H9 (cell line): Measurements from ENCODE around the gene PNPLA8. TPM values are rescaled to one million over a fixed set of nuclear protein-coding genes. Genes with fewer than 3 reads are reported as not detected.

Source experiments
- DNase-seq: peaks from one replicate; pipeline ENCODE4 v3.0.0-alpha.2; 2017
- H2AFZ ChIP-seq: one replicate; pipeline ENCODE4 v1.6.1; 2013; ENCODE audit warnings: mild to moderate bottlenecking, low read length, control low read depth, moderate library complexity
- H2AK5ac ChIP-seq: 2 replicates; pipeline ENCODE4 v1.6.1; 2013; ENCODE audit warnings: low read length, control low read depth, mixed read lengths; ENCODE audit not compliant: insufficient read length
- H2BK120ac ChIP-seq: one replicate; pipeline ENCODE4 v1.6.1; 2013; ENCODE audit warnings: low read depth, mild to moderate bottlenecking, low read length, control low read depth, inconsistent platforms; ENCODE audit not compliant: poor library complexity, severe bottlenecking
- H2BK12ac ChIP-seq: 2 replicates; pipeline ENCODE4 v1.6.1; 2013; ENCODE audit warnings: low read length, control low read depth, mixed read lengths, low read depth; ENCODE audit not compliant: insufficient read length
- H2BK15ac ChIP-seq: 2 replicates; pipeline ENCODE4 v1.6.1; 2013; ENCODE audit warnings: low read depth, low read length, control low read depth
- H2BK20ac ChIP-seq: one replicate; pipeline ENCODE4 v1.6.1; 2013; ENCODE audit warnings: low read depth, mild to moderate bottlenecking, low read length, control low read depth, inconsistent platforms; ENCODE audit not compliant: poor library complexity, severe bottlenecking
- H2BK5ac ChIP-seq: 2 replicates; pipeline ENCODE4 v1.6.1; 2013; ENCODE audit warnings: low read length, control low read depth, mixed read lengths; ENCODE audit not compliant: insufficient read length
- H3K14ac ChIP-seq: 2 replicates; pipeline ENCODE4 v1.6.1; 2013; ENCODE audit warnings: low read length, control low read depth; ENCODE audit not compliant: insufficient read depth
- H3K18ac ChIP-seq: 2 replicates; pipeline ENCODE4 v1.6.1; 2013; ENCODE audit warnings: low read depth, mild to moderate bottlenecking, mixed read lengths, low read length, control low read depth; ENCODE audit not compliant: insufficient read length
- H3K23ac ChIP-seq: 2 replicates; pipeline ENCODE4 v1.6.1; 2013; ENCODE audit warnings: low read length, control low read depth, mixed read lengths, low read depth; ENCODE audit not compliant: insufficient read length
- H3K23me2 ChIP-seq: 2 replicates; pipeline ENCODE4 v1.6.1; 2013; ENCODE audit warnings: low read depth, mild to moderate bottlenecking, mixed read lengths, low read length, control low read depth; ENCODE audit not compliant: insufficient read length, poor library complexity, severe bottlenecking
- H3K27ac ChIP-seq: 2 replicates; pipeline ENCODE4 v1.5.1; 2013; ENCODE audit warnings: low read length, control low read depth, mixed read lengths, low read depth; ENCODE audit not compliant: insufficient read length
- H3K27me3 ChIP-seq: 2 replicates; pipeline ENCODE4 v1.6.1; 2013; ENCODE audit warnings: low read length, control low read depth, inconsistent platforms; ENCODE audit not compliant: insufficient read depth
- H3K4ac ChIP-seq: 2 replicates; pipeline ENCODE4 v1.6.1; 2013; ENCODE audit warnings: low read depth, mild to moderate bottlenecking, control low read depth, inconsistent platforms, low read length, moderate library complexity
- H3K4me1 ChIP-seq: 2 replicates; pipeline ENCODE4 v1.6.1; 2013; ENCODE audit warnings: low read length, control low read depth, inconsistent platforms; ENCODE audit not compliant: insufficient read depth
- H3K4me2 ChIP-seq: 2 replicates; pipeline ENCODE4 v1.6.1; 2013; ENCODE audit warnings: low read length, control low read depth, mixed read lengths; ENCODE audit not compliant: insufficient read length, insufficient read depth
- H3K56ac ChIP-seq: 2 replicates; pipeline ENCODE4 v1.6.1; 2013; ENCODE audit warnings: low read depth, mild to moderate bottlenecking, mixed read lengths, low read length, control low read depth; ENCODE audit not compliant: insufficient read length
- H3K79me1 ChIP-seq: 2 replicates; pipeline ENCODE4 v1.6.1; 2013; ENCODE audit warnings: low read depth, mild to moderate bottlenecking, moderate library complexity, low read length, control low read depth, inconsistent platforms; ENCODE audit not compliant: insufficient read depth, poor library complexity, severe bottlenecking
- H3K79me2 ChIP-seq: 2 replicates; pipeline ENCODE4 v1.6.1; 2013; ENCODE audit warnings: low read length, control low read depth, inconsistent platforms; ENCODE audit not compliant: insufficient read depth
- H3K9ac ChIP-seq: 2 replicates; pipeline ENCODE4 v1.6.1; 2013; ENCODE audit warnings: low read length, control low read depth, mixed read lengths; ENCODE audit not compliant: insufficient read length; ENCODE audit errors: extremely low read depth
- H3K9me3 ChIP-seq: one replicate; pipeline ENCODE4 v1.6.1; 2013; ENCODE audit warnings: low read depth, low read length, inconsistent platforms; ENCODE audit not compliant: control insufficient read depth
- H3T11ph ChIP-seq: one replicate; pipeline ENCODE4 v1.6.1; 2013; ENCODE audit warnings: mild to moderate bottlenecking, low read length, control low read depth, inconsistent platforms
- H4K20me1 ChIP-seq: one replicate; pipeline ENCODE4 v1.6.1; 2013; ENCODE audit not compliant: control insufficient read depth, insufficient read length, insufficient read depth
- H4K5ac ChIP-seq: 2 replicates; pipeline ENCODE4 v1.6.1; 2013; ENCODE audit warnings: low read depth, mild to moderate bottlenecking, mixed read lengths, low read length, control low read depth; ENCODE audit not compliant: insufficient read length
- H4K8ac ChIP-seq: replicated peaks from 2 replicates; pipeline ENCODE4 v1.6.1; 2013; ENCODE audit warnings: low read length, control low read depth, mixed read lengths, low read depth; ENCODE audit not compliant: insufficient read length
- H4K91ac ChIP-seq: 2 replicates; pipeline ENCODE4 v1.6.1; 2013; ENCODE audit warnings: low read depth, mild to moderate bottlenecking, moderate library complexity, mixed read lengths, low read length, control low read depth; ENCODE audit not compliant: insufficient read length
- H3K27ac Mint-ChIP-seq, 3 experiments: 2 replicates in 2 of 3; 3 replicates in 1 of 3; pipeline ENCODE4 v1.8.0; 2020 to 2021; ENCODE audit warnings: mixed read lengths in 3 of 3, mild to moderate bottlenecking in 1 of 3, moderate library complexity in 1 of 3
- H3K27me3 Mint-ChIP-seq: 2 replicates; pipeline ENCODE4 v1.8.0; 2021; ENCODE audit warnings: low read depth, mild to moderate bottlenecking, moderate library complexity, mixed read lengths
- H3K36me3 Mint-ChIP-seq, 3 experiments: 2 replicates in 2 of 3; 3 replicates in 1 of 3; pipeline ENCODE4 v1.8.0; 2020 to 2021; ENCODE audit warnings: low read depth in 3 of 3, mixed read lengths in 3 of 3; ENCODE audit not compliant: insufficient read depth in 1 of 3
- H3K4me1 Mint-ChIP-seq, 2 experiments: 2 replicates each; pipeline ENCODE4 v1.8.0; 2020; ENCODE audit warnings: mixed read lengths in 2 of 2
- H3K4me3 Mint-ChIP-seq, 2 experiments: 2 replicates in 1 of 2; 3 replicates in 1 of 2; pipeline ENCODE4 v1.8.0; 2020 to 2021; ENCODE audit warnings: mild to moderate bottlenecking in 2 of 2, mixed read lengths in 2 of 2, moderate library complexity in 1 of 2
- H3K9me3 Mint-ChIP-seq, 2 experiments: 2 replicates in 1 of 2; 3 replicates in 1 of 2; pipeline ENCODE4 v1.8.0; 2020; ENCODE audit warnings: mild to moderate bottlenecking in 2 of 2, mixed read lengths in 2 of 2, moderate library complexity in 1 of 2
- CTCF ChIP-seq: fragments of 200-600 bp; sonication (generic); conservative IDR thresholded peaks from 3 replicates; pipeline ENCODE4 v1.8.0; 2021; ENCODE audit warnings: antibody characterized with exemption, mild to moderate bottlenecking
- WGBS: extraction: QIAGEN DNeasy Blood & Tissue Kit; methylation state at CpG from one replicate; pipeline ENCODE4 v1.1.7; 2013; ENCODE audit warnings: missing lambda C conversion rate, low lambda C conversion rate, mixed read lengths; ENCODE audit not compliant: insufficient read length; ENCODE audit errors: extremely low coverage; 5-methylcytosine and 5-hydroxymethylcytosine counted together
- total RNA-seq: library from RNA; stranded (reverse); gene quantifications from 2 replicates; pipeline ENCODE4 v1.2.1, GENCODE V29; 2021

Gene PNPLA8
- total RNA-seq, 1 experiment from 2014 or later = 11.7 TPM

- H3K4me3 Mint-ChIP-seq = no peak overlapping the region
- WGBS = no CpG with 5 or more reads among the region's 1 CpG
- H2AFZ ChIP-seq = no peak overlapping the region
- H3K23me2 ChIP-seq = no peaks in the 10 kb centered on the region
- no peaks in the 10 kb centered on the region for H3K27me3 ChIP-seq
- no peak overlapping the region for H3K56ac ChIP-seq
- H3K23ac ChIP-seq = no peak overlapping the region
- no peak overlapping the region for H4K5ac ChIP-seq
- no peak overlapping the region for H2BK20ac ChIP-seq
- no peak overlapping the region for H3K4me2 ChIP-seq
- H4K91ac ChIP-seq = no peak overlapping the region
- no peak overlapping the region for H3K14ac ChIP-seq
- H3K4ac ChIP-seq = no peak overlapping the region
- no peaks in the 10 kb centered on the region for H3K9me3 Mint-ChIP-seq
- TF ChIP-seq CTCF = no peak
- H2BK5ac ChIP-seq = no peak overlapping the region
- no peak for DNase-seq
- H2AK5ac ChIP-seq = no peak overlapping the region
- no peaks in the 10 kb centered on the region for H3K79me2 ChIP-seq
- H3K27me3 Mint-ChIP-seq = no peaks in the 10 kb centered on the region
- H3K27ac ChIP-seq = no peak overlapping the region
- H3K18ac ChIP-seq = no peak overlapping the region
- no peak overlapping the region for H3K27ac Mint-ChIP-seq
- H3K4me1 Mint-ChIP-seq = no peaks in the 10 kb centered on the region
- H3T11ph ChIP-seq = no peak overlapping the region
- H3K4me1 ChIP-seq = no peaks in the 10 kb centered on the region
- no peaks in the 10 kb centered on the region for H4K20me1 ChIP-seq
- H3K36me3 Mint-ChIP-seq = no peaks in the 10 kb centered on the region
- H2BK12ac ChIP-seq = no peak overlapping the region
- H2BK15ac ChIP-seq = no peak overlapping the region
- H3K9ac ChIP-seq = no peak overlapping the region
- H4K8ac ChIP-seq = no peak overlapping the region
- no peak overlapping the region for H2BK120ac ChIP-seq
- no peaks in the 10 kb centered on the region for H3K9me3 ChIP-seq
- no peaks in the 10 kb centered on the region for H3K79me1 ChIP-seq
Observed at GRCh38 chr7:108427766-108428165, 98.2 kb downstream of the PNPLA8 start.
